ENCODE results near the gene SATB2. TPM values are rescaled to one million over a fixed set of nuclear protein-coding genes. Genes with fewer than 3 reads are reported as not detected.

SATB2 gene
- total RNA-seq, 1 donor from 2014 or later: 5.0 TPM

DNA sequence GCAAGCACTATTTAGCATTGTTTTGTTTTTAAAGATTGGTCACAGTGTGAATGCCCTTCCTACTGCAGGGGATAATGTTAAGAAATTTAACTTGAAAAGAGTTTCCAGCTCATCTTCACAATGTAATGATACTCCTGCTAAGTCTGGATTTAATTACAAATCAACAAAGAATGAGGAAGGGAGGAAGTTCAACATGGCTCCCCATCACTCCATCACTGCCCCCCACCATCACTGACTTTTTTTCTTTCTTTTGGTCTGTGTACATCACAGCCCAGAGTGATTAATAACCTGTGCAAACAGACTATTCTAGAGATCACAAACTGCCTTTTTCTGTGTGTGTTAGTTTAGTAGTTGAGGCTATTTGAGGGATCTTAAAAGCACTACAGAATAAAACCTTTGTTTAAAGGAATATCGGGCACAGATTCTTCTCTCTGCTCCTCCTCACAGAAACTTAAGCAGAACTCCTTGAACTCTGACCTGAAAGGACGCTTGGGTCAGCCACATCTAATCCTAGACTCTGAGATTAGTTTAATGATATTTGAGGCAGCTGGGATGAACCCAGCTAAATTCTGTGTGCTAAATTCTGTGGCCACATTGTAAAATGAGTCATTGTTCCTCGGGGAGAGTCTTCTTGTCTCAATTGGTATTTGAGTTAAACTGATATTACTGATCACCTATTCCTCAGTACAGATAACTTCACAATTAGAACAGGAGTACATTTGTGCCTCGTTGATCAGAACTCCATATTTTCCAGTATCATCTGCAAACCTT lies 47.8 kb downstream of the SATB2 start:
- DNase-seq (ENCODE audit: extremely low read depth, low read depth, low spot score): no peak

DNA sequence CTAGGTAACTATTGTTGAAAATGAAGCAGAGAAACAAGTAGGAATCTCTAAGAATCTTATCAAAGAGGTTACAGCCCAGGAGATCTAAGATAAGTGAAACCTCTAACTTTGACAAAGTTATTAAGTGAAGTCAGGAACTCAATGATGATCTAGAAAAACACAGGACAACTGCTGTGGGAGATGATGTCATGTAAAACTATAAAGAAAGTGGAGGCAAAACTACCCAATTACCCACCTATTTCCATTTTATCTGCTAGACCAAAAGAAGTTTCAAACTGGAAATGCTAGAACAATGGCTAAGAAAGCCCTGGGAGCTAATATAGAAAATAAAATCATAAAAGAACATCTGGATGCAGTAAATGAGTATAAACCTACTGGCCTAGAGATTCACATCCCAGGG lies 50.3 kb downstream of the SATB2 start:
- no peak for DNase-seq (ENCODE audit: extremely low read depth, low read depth, low spot score)

DNA sequence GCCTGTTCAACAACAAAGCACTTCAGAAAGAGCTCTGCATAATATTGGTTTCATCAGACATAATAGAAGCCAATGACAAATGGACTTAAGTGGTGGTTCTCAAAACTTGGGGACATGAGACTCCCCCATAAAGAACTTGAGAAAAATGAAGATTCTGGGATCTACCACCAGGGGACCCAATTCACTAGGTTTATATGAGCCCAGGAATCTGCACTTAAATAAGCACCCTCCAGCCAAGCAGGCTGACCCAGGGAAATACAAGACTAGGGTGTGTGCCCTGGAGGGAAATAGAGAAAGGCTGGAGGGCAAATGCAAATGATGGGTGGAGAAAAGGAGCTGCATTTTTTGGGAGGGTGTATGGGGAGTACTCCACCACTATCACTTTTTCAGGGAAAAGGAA lies 52.5 kb downstream of the SATB2 start:
- DNase-seq (ENCODE audit: extremely low read depth, low read depth, low spot score): no peak

DNA sequence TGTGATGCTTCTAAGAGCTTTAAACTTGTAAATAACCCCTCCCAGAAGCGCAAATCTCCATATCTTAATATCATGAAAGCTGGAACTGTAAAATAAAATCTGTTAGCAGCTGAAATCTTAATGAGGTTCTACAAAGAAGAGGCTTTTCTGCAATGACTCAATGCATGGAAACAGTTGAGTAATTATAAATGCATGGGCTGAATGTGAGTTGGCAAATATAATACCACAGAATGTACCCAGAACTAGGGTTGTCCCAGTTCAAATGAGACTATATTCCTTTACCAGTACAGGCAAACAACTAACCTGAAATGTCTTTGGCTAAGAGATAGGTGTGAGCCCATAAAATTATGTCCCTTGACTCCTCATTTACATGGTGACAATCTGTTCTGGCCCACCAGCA lies 52.9 kb downstream of the SATB2 start:
- no peak for DNase-seq (ENCODE audit: extremely low read depth, low read depth, low spot score)

DNA sequence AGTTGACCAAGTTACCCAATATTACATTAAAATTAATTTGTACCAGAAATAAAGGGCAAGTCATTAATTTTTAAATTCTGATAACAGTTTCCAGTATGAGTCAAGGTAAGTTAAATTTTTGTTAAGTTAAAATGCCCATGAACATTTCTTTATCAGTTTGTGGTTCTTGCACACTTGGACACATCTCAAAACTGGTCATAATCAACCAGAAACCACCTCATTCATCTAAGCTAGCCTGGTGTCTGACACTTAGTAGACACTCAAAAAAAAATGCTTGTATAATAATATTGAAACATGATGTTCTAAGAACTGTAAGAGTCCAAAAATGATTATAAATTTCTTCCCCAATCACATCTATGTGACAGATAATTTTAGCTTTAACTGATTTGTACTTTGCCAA lies 62.4 kb downstream of the SATB2 start:
- DNase-seq (ENCODE audit: extremely low read depth, low read depth, low spot score): no peak

DNA sequence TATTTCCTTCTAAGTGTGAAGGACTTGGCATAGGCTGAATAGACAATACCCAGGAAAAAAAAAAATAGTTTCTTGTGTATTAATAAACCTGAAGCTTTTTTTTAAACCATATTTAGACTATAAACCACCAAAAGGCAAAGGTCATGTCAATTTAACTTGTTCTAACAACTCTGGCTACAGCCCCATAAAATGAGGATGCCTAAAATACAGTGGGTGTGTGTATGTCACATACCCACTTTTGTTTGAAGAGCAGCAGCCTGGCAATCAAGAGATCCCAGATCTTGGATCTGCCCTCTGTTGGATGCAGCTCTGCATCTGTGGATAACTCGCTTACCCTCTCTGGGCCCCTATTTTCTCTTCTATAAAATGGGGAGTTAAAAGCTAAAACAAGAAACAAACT lies 65.4 kb downstream of the SATB2 start:
- no peak for DNase-seq (ENCODE audit: extremely low read depth, low read depth, low spot score)

DNA sequence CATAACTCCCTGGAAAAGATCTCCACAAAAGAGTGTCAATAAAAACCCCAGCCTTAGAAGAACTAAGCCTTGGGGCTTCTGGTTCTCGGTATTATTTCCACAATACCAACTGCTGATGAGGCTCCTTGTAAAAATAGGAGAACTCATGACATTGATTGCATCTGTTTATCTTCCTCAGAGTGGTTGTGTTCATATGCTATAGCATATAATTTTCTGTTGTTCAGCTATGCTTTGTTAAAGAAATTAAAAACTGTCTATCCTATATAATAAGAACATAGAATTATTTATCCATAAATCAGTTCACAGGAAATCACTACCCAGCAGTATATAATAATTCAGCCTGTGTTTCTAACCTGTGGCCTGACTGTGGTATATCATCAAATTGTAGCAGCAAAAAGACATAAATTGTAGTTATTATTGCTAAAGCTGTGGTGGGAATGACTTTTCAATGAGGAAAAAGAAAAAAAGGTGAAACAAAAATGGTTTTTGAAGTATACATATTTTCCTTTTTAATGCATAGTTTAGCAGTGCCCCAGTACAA lies 68.9 kb downstream of the SATB2 start:
- no peak for DNase-seq (ENCODE audit: extremely low read depth, low read depth, low spot score)

DNA sequence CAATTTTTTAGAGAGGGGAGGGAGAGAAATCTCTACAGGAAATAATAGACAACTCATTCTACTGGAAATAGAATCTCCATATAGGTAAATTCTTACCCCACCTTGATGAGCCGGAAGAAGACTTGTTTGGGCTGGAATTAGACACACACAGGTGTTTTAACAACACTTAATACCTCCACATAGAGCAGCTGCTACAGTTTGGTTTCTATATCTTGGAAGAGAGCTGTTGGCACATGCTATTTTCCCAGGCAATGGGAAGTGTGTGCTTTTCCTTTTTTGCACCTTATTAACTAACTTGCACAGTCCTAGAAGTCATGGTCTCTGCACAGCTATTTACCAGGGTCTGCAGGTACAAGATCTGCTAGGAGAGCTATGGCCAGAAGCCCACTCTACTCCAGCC lies 73.7 kb downstream of the SATB2 start:
- no peak for DNase-seq (ENCODE audit: extremely low read depth, low read depth, low spot score)

DNA sequence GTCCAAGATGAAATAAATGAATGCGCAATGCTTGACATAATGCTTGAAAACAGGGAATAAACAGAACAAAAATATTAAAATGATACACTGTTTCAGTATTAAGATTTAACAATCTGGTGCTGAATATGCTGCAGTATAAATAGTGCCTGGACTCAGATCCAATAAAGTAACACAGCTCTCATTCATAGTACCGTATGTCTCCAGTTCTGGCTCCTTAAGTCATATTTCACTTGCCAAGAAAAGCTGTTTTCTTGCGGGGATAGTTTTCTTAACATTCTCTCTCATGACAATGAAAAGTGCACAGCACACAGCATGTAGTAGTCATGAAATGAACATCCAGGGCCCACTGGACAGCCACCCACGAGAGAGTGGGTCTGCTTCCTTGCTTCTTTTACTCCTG lies 74.7 kb downstream of the SATB2 start:
- DNase-seq (ENCODE audit: extremely low read depth, low read depth, low spot score): no peak

DNA sequence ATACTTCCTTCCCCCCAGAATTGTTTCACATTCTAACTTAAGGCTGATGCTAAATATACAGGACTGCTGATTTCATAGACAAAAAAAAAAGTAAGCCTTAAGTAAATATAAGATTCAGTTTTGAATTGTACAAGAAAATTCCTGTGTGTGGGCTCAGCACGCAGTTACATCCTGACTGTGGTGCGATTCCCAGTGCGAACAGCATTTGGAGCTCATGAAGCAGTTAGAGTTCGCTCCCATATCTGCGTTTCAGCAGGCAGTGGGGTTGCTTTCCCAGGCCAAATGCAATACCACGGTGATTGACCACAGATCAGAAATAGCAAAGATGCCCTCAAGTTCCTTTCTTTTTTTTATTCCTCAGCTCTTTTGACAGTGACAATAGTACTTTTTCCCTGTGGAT lies 75.6 kb downstream of the SATB2 start:
- DNase-seq (ENCODE audit: extremely low read depth, low read depth, low spot score): no peak

DNA sequence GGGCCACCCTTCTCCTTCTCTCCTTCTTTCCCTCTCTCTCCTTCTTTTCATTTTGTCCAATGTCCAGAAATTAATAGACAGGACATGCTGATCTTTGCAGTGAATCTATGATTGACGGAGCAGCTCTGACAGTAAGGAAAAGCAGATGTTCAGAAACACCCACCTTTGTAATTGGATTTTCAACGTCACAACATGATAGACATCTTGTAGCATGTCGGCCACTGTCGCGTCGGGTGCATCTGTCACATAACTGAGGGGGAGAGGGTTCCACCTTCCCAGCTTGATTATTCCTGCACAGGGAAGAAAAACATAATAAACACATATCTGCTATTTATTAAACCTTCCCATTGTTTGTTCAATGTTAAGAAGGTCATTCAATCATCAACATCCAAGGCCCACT lies 76.2 kb downstream of the SATB2 start:
- no peak for DNase-seq (ENCODE audit: extremely low read depth, low read depth, low spot score)

DNA sequence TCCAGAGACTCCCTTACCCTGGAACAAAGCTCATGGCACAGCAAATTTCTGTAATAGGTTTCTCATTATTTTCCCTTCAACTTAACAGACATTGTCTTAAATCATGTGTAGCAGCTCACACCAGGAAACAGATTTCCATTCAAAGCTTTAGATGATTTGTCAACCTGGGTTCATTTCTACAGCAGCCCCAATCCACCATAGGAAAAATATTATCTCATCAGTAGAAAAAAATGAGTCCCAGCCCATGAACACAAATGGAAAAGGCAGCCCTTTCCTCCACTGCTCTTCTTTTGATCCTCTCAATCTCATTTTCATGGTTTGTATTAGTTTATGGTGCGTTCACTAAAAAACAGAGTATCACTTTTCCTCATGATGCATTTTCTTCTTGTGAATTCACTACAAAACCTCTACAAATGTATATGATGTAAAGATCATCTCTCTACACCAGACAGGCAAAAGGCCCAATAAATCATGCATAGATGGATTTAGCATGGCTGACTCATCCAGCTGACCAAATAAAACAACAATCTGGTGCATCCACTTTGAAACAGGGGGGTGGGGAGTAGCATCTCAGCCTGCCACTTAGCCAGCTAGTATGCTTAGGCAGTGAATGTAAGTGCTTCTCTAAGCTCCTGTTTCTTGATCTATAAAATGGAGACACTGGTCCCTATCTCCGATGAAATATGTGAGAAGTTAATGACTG lies 78.6 kb downstream of the SATB2 start:
- DNase-seq (ENCODE audit: extremely low read depth, low read depth, low spot score): no peak

DNA sequence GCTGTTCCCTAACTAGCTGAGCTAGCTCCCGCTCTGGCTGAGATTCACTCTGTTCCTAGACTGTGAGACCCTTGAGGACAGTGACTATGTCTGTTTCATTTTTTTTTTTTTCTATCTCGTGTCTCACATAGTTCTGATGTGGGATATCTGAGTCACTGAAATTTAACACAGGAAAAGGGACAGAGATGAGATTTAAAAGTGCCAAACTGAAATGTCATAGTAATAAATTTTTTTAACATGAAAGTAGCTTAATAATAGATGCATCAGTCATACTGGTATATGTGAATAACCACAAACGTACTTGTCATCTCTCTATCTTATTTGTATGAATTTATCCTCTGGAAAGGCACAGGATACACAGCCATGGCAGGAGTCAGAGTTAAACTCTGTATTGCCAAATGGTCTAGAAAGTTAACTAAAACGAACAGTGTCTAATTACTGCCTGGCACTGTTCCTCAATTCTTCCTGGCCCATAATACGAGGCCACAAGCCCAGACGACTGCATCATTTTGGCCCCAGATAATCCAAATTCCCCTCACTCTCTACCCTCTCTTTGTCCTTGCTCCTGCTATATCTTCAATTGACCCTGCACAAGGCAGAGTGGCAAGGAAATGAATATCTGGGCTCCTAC lies 87.5 kb downstream of the SATB2 start:
- DNase-seq (ENCODE audit: extremely low read depth, low read depth, low spot score): no peak

DNA sequence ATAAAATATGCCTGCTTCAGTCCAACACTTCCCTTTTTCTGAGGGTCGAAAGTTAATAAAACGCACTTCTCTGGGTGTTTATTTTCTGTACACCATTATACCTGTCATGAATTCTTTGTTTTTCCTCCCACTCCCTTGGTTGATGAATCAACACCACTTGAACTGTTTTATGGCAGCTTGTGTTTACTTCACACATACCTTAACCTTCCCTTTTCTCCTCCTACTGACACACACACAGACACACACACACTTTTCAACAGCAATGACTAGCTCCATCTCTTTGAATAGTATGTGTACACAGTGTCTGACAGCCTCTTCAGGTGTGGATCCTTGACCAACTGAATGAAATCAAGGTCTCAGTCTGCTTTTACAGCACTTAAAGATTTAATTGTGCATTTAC lies 91.3 kb downstream of the SATB2 start:
- DNase-seq (ENCODE audit: extremely low read depth, low read depth, low spot score): no peak

DNA sequence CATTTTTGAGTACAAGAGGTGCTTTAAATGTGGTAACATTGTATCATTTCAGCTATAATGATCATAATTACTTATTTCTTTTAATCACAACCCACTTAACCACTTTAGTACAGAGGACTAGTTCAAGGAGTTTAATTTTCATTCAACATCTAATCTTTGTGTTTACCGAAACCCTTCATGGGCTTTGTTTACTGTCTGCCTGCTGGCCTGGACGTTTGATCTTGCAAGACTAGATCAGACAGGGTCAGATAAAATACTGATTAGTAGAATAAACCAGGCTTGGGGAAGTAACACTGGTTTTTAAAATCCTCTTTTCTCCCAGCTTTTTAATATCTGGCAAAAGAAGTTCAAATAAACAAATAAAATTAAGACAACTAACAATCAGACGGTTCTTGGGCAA lies 93.6 kb downstream of the SATB2 start:
- DNase-seq (ENCODE audit: extremely low read depth, low read depth, low spot score): no peak

DNA sequence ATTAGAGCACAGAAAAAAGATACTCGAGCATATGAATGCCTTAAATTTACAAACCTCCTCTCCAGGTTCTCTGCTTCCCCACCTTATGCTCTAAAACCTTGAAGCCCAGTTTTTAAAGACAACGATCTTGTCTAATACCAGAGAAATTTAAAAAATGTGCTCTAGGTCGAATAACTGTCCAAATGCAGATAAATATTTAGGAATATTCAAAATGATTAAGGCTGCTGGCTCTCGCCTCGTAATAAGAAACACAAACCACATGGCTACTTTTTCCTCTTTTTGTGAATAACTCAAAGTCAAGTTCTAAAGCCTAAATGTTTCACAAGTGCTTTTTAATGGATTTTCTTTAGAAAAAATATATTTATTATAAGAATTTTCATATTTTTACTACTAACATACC lies 101.3 kb downstream of the SATB2 start:
- DNase-seq (ENCODE audit: extremely low read depth, low read depth, low spot score): no peak

DNA sequence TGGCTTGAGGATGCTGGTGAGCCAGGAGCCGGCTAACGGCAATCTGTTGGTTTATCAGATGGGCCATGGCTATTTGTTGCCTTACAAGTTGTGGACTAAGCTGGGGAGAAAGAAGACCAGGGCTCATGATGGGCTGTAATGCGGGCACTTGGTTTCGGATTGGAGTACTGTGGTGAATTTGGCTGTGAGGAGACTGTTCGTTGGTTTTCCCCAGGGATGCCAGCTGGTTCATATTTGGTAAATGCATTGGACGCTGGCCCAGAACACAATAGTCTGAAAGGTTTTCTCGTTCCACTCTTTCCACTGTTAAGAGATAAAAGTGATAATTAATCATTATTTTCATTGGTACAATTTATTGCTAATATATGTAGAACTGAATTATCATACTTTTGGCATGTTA lies 108.9 kb downstream of the SATB2 start:
- no peak for DNase-seq (ENCODE audit: extremely low read depth, low read depth, low spot score)

DNA sequence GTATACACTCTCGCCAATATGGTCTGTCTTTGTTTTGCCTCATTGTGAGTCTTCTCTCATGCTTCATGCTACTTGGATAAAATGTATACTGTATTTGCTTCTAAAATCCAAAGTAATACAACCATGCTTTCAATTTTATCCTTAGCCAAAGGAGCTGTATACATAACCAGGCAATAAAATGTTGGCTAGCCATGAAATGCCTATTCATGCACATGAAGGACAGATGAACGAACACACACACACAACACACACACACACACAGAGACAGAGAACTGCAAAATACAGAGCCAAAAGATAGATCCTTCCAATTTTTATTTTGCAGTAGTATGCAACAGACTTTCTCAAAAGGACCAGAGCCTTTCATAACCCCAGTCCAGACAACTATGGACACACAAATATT lies 113.7 kb downstream of the SATB2 start:
- DNase-seq (ENCODE audit: extremely low read depth, low read depth, low spot score): no peak

DNA sequence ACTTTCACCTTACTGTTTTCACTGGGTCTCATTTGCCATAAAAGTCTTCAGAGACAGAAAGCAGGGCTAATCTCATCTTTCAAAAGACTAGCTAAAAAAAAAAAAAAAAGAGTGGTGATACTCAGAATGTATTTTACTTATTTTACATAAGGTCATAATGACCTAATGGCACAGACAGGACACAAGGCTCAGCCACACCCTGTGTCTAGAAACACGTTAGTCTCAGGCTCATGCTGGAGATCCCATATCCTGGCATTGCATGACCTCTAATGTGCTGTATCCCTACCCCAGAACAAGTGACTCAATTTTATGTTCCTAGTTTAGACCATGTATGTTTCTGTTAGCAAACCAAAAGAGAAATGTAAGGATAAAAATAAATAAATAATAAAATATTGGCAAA lies 115.4 kb downstream of the SATB2 start:
- DNase-seq (ENCODE audit: extremely low read depth, low read depth, low spot score): no peak

DNA sequence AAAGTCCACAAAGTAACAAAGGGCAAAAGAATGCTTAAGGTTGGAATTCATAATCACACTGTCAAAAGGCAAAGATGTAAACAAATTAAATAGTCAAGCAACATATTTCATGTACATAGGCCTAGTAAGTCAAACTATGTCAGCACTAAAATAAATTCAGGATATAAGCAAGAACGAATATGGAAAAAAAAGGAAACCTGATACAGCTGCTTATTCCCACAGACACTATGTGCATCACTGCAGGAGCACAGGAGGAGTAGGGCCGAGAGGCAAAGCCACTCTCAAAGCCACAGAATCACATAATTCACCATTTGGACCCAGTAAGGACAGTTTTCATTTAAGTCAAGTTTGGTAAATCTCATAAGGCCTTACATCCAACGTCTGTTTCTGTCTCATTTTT lies 116.6 kb downstream of the SATB2 start:
- DNase-seq (ENCODE audit: extremely low read depth, low read depth, low spot score): no peak

DNA sequence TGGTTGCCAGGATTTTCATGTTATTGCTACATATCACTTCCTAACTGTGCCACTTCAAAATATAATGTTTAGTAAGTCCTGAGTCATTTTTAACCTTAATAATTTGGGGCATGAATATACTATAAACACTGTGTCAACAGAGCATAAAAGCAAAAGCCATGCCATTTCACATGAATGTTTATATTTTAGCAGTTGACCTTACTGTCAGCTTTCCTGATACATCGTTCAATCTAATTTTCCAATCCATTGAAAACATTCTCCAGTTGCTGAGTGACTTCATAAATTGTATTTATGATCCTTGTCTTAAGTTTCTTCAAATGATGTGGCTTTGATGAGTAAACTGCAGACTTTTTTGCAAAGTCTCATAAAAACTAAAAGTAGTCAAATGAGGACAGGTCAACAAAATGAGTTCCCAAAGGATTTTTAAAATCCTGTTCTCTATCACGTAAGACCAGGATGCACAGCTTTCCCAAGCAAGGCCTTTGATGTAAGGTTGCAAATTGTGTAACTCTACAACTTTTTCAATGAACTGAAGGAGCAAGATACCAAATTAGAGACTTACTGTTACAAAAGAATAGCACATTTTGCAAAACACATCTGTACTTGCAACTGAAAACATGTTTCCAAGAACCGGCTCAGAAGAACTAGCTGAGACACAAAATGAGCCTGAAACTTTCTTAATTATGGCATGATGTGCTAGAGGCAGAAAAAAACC lies 117.7 kb downstream of the SATB2 start:
- no peak for DNase-seq (ENCODE audit: extremely low read depth, low read depth, low spot score)

All from glomerular endothelial cell (primary cell).